ENCODE results near the gene SPART. TPM values are rescaled to one million over a fixed set of nuclear protein-coding genes. Genes with fewer than 3 reads are reported as not detected.
"Not testable (repeated sequence)": the region's sequence is repeated elsewhere in the genome, so short reads cannot be mapped to it uniquely, and the experiment has no call there.

Gene SPART
- polyA plus RNA-seq, 1 experiment: 32.7 TPM

DNA sequence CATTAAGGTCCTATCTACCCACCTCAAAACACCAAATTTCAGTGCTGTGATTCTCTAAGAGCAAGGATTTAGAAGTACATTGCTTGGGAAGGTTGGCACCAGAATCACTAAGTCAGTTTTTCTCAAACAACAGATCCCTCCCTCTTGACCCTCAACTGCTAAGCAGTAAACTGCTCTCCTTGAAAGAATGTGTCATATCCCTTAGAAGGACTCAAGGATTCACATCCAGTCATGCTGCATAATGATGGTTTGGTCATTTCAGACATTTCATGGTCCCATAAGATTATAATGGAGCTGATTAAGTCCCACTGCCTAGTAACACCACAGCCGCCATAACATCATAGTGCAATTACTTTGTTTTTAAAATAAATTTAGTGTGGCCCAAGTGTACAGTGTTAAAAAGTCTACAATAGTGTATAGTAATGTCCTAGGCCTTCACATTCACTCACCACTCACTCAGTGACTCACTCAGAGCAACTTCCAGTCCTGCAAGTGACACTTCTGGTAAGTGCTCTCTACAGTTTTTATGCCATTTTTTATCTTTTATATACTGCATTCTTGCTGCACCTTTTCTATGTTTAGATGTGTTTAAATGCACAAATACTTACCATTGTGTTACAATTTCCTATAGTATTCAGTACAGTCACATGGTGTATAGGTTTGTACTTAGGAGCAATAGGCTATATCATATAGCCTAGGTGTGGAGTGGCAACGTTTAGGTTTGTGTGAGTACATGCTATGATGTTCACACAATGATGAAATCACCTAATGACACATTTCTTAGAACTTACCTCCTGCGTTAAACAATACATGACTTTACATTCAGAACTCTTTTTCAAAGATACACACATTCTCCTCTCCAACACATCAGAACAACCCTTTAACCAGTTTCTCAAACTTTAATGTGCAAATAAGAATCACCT lies 32.9 kb downstream of the SPART start:
- DNase-seq (ENCODE audit: low read depth): no peak
- H3K36me3 ChIP-seq (ENCODE audit: control insufficient read depth, insufficient read depth, low read length): peaks cover 10% of the 10 kb centered on the region
- no peaks in the 10 kb centered on the region for H3K27me3 ChIP-seq (ENCODE audit: control insufficient read depth, insufficient read depth, low read length)
- no peak overlapping the region for H3K4me3 ChIP-seq (ENCODE audit: low read depth, low read length)
- POLR2A ChIA-PET: interaction anchor here (0.6 kb wide), 1 partner anchor 56 kb away, joined by 5 read pairs; no protein-coding TSS in a partner anchor
- CTCF ChIA-PET: interaction anchor here (1.4 kb wide), 2 partner anchors 107 to 334 kb away, joined by 3 to 4 read pairs; no protein-coding TSS in a partner anchor
- TF ChIP-seq, protein P1, sequence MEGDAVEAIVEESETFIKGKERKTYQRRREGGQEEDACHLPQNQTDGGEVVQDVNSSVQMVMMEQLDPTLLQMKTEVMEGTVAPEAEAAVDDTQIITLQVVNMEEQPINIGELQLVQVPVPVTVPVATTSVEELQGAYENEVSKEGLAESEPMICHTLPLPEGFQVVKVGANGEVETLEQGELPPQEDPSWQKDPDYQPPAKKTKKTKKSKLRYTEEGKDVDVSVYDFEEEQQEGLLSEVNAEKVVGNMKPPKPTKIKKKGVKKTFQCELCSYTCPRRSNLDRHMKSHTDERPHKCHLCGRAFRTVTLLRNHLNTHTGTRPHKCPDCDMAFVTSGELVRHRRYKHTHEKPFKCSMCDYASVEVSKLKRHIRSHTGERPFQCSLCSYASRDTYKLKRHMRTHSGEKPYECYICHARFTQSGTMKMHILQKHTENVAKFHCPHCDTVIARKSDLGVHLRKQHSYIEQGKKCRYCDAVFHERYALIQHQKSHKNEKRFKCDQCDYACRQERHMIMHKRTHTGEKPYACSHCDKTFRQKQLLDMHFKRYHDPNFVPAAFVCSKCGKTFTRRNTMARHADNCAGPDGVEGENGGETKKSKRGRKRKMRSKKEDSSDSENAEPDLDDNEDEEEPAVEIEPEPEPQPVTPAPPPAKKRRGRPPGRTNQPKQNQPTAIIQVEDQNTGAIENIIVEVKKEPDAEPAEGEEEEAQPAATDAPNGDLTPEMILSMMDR (IDR thresholded peaks at IDR 0.05; ENCODE audit: insufficient read depth, low read depth, low read length): no peak

GRCh38 chr13:36310417-36311108 lies 35.6 kb downstream of the SPART start:
- POLR2A ChIA-PET: no interaction called here
- H3K4me3 ChIP-seq (ENCODE audit: low read depth, low read length): no peak overlapping the region
- TF ChIP-seq, protein P1 (IDR thresholded peaks at IDR 0.05; ENCODE audit: insufficient read depth, low read depth, low read length): no peak
- no peaks in the 10 kb centered on the region for H3K27me3 ChIP-seq (ENCODE audit: control insufficient read depth, insufficient read depth, low read length)
- DNase-seq (ENCODE audit: low read depth): no peak
- peaks cover 12% of the 10 kb centered on the region for H3K36me3 ChIP-seq (ENCODE audit: control insufficient read depth, insufficient read depth, low read length)
- CTCF ChIA-PET: interaction anchor here (1.2 kb wide), 1 partner anchor 36 kb away, joined by 3 read pairs; no protein-coding TSS in a partner anchor

GRCh38 chr13:36302289-36302688 lies 43.9 kb downstream of the SPART start:
- DNase-seq (ENCODE audit: low read depth): no peak
- Histone ChIP-seq H3K27me3 (ENCODE audit: control insufficient read depth, insufficient read depth, low read length) (no peaks in the 10 kb centered on the region), H3K4me3 (ENCODE audit: low read depth, low read length) (no peak overlapping the region), H3K36me3 (ENCODE audit: control insufficient read depth, insufficient read depth, low read length) (peaks cover 2% of the 10 kb centered on the region)
- ChIA-PET POLR2A (no interaction called here), CTCF (no interaction called here)
- TF ChIP-seq, protein P1 (IDR thresholded peaks at IDR 0.05; ENCODE audit: insufficient read depth, low read depth, low read length): no peak

- POLR2A ChIA-PET; CTCF ChIA-PET; DNase-seq (ENCODE audit: low read depth); H3K27me3 ChIP-seq (ENCODE audit: control insufficient read depth, insufficient read depth, low read length); H3K4me3 ChIP-seq (ENCODE audit: low read depth, low read length); H3K36me3 ChIP-seq (ENCODE audit: control insufficient read depth, insufficient read depth, low read length): not testable (repeated sequence)
These were observed 46.7 kb downstream of the SPART start for GRCh38 chr13:36299469-36299868.

- Histone ChIP-seq H3K27me3 (ENCODE audit: control insufficient read depth, insufficient read depth, low read length) (no peaks in the 10 kb centered on the region), H3K4me3 (ENCODE audit: low read depth, low read length) (no peak overlapping the region), H3K36me3 (ENCODE audit: control insufficient read depth, insufficient read depth, low read length) (no peaks in the 10 kb centered on the region)
- CTCF ChIA-PET: interaction anchor here (0.7 to 1.7 kb wide), 5 partner anchors 8 to 322 kb away, joined by 3 to 5 read pairs (median 3); partner anchors contain the start of gene SPART
- POLR2A ChIA-PET: no interaction called here
- no peak for DNase-seq (ENCODE audit: low read depth)
- TF ChIP-seq, protein P1 (IDR thresholded peaks at IDR 0.05; ENCODE audit: insufficient read depth, low read depth, low read length): no peak
These were observed 47.6 kb downstream of the SPART start for GRCh38 chr13:36298535-36299068.
